Activated B cell treated with CpG ODN at 0.5 μM for 24 hours (primary cell): ENCODE results near the gene TWIST2. TPM values are rescaled to one million over a fixed set of nuclear protein-coding genes. Genes with fewer than 3 reads are reported as not detected.

ENCODE experiments used
- ATAC-seq: fragments of 200-7000 bp; cut with Tn5 transposase; one replicate; pipeline ENCODE4 v1.10.0; 2021; ENCODE audit warnings: low read depth, mild to moderate bottlenecking, moderate library complexity
- CTCF ChIA-PET: fragments of 350-600 bp; sonication (Branson Sonifier 250); formaldehyde crosslinking; loops from one replicate; lab custom pipeline; 2021; ENCODE audit warnings: antibody characterized with exemption; lab: Charles Lee
- POLR2A ChIA-PET: fragments of 350-600 bp; sonication (Branson Sonifier 250); formaldehyde crosslinking; loops from one replicate; lab custom pipeline; 2021; ENCODE audit warnings: antibody characterized with exemption; lab: Charles Lee
- DNase-seq: peaks from one replicate; pipeline ENCODE4 v3.0.0; 2022
- H3K27ac Mint-ChIP-seq: one replicate; pipeline ENCODE4 v1.8.0; 2020; ENCODE audit warnings: mixed read lengths
- H3K27me3 Mint-ChIP-seq: one replicate; pipeline ENCODE4 v1.8.0; 2021; ENCODE audit warnings: mixed read lengths
- H3K36me3 Mint-ChIP-seq: one replicate; pipeline ENCODE4 v1.8.0; 2021; ENCODE audit warnings: low read depth, mixed read lengths
- H3K4me1 Mint-ChIP-seq: one replicate; pipeline ENCODE4 v1.8.0; 2021; ENCODE audit warnings: mixed read lengths
- H3K4me3 Mint-ChIP-seq: one replicate; pipeline ENCODE4 v1.8.0; 2020; ENCODE audit warnings: mild to moderate bottlenecking, mixed read lengths
- H3K9me3 Mint-ChIP-seq: one replicate; pipeline ENCODE4 v1.8.0; 2020; ENCODE audit warnings: mixed read lengths
- CTCF ChIP-seq: fragments of 200-600 bp; IDR thresholded peaks from one replicate; pipeline ENCODE4 v1.8.0; 2022; ENCODE audit warnings: antibody characterized with exemption, mild to moderate bottlenecking
- intact Hi-C: fragments of 100-400 bp; cut with micrococcal nuclease; formaldehyde crosslinking; loops from one replicate; pipeline ENCODE4 v1.15.1; 2024
- total RNA-seq: library from RNA; stranded (reverse); gene quantifications from 2 replicates; pipeline ENCODE4 v1.2.3, GENCODE V29; 2022

Gene TWIST2
- not detected in 2 replicates for total RNA-seq

DNA sequence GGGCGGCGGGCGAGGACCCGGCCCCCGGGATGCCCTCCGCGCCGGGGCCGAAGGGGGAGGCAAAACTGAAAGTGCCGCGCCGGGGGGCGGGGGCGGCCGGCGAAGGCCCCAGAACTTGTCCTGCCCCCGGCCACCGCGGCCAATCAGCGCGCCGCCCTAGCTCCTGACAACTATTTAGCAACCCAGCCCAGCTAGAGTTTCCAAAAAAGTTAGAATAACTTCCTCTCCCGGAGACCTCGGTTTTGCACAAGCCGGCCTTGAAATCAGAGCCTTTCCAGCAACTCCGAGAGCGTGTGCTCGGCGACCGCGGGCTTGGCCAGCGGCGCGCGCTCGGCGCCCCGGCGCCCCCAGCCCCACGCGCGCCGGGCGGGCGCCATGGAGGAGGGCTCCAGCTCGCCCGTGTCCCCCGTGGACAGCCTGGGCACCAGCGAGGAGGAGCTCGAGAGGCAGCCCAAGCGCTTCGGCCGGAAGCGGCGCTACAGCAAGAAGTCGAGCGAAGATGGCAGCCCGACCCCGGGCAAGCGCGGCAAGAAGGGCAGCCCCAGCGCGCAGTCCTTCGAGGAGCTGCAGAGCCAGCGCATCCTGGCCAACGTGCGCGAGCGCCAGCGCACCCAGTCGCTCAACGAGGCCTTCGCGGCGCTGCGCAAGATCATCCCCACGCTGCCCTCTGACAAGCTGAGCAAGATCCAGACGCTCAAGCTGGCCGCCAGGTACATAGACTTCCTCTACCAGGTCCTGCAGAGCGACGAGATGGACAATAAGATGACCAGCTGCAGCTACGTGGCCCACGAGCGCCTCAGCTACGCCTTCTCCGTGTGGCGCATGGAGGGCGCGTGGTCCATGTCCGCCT lies at the start of gene TWIST2:
Gene TWIST2, plus strand, starts transcription at position 245 of the 850 bp plus-strand sequence. Its CDS starts 131 bp downstream, at position 376.
- H3K4me1 Mint-ChIP-seq = no peaks in the 10 kb centered on the region

GRCh38 chr2:238801791-238802190 lies 46.1 kb upstream of the TWIST2 start:
- DNase-seq (no peak), ATAC-seq (no peak)
- Mint-ChIP-seq H3K9me3 (no peaks in the 10 kb centered on the region), H3K4me1 (no peaks in the 10 kb centered on the region), H3K36me3 (no peaks in the 10 kb centered on the region), H3K27me3 (no peaks in the 10 kb centered on the region), H3K27ac (no peak overlapping the region), H3K4me3 (no peak overlapping the region)
- CTCF ChIA-PET = interaction anchor here (0.9 kb wide), 1 partner anchor 15 kb away, joined by 6 read pairs; no protein-coding TSS in a partner anchor
- no peak for TF ChIP-seq CTCF
- intact Hi-C loops = no loop called here
- POLR2A ChIA-PET = no interaction called here

More for the DNA sequence above, at the start of gene TWIST2:
- no peaks in the 10 kb centered on the region for H3K36me3 Mint-ChIP-seq
- ChIA-PET POLR2A (no interaction called here), CTCF (no interaction called here)
- no peak within 1 kb of the TSS for H3K4me3 Mint-ChIP-seq
- intact Hi-C loops = no loop called here
- no peaks in the 10 kb centered on the region for H3K9me3 Mint-ChIP-seq
- TF ChIP-seq CTCF = no peak
- ATAC-seq (no peak), DNase-seq (no peak)
- H3K27ac Mint-ChIP-seq = no peak within 1 kb of the TSS
- H3K27me3 Mint-ChIP-seq = peaks cover 43% of the 10 kb centered on the region

GRCh38 chr2:238802957-238803356 lies 44.9 kb upstream of the TWIST2 start:
- no peak for TF ChIP-seq CTCF
- Mint-ChIP-seq H3K36me3 (no peaks in the 10 kb centered on the region), H3K4me1 (no peaks in the 10 kb centered on the region), H3K4me3 (no peak overlapping the region), H3K27ac (no peak overlapping the region), H3K27me3 (no peaks in the 10 kb centered on the region), H3K9me3 (no peaks in the 10 kb centered on the region)
- CTCF ChIA-PET = no interaction called here
- intact Hi-C loops = no loop called here
- DNase-seq (no peak), ATAC-seq (no peak)
- POLR2A ChIA-PET = no interaction called here

DNA sequence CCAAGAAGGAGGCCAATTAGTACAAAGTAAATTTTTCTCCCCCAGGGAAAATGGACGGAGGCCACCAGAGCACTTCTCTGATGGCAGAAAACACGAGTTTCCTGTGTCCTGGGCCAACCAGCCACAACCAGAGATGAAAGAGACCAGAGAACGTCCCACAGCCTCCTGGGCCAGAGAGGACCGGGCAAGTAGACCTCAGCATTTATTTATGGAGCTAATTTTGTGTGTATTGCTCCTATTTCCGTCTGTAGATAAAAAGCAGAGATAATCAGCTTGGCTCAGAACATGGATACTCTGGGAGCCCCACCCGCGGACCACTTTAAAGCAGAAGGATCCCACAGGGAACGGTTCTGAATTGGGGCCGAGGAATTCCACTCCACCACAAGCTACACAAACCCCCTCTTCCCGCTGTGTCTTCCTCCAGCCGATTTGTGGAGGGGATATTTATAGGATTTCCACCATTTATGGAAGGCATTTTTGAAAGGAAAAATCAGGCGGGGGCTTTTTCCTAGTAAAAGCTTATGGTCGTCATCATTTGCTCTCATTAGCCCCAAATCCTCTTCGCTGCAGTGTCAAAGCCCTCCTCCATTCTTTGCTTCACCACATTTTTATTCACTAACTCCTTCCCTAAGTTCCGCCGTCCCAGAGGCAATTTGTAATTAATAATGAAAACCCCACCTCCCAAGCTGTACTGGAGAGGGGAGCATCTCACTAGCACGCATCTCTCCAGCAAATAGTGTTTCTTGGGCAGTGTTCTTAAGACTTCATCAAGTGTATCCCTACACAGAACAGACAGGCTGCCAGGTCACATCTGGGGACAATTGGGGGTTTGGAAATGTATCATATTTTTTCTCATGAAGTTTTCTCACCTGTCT lies 43.7 kb upstream of the TWIST2 start:
- ChIA-PET POLR2A (no interaction called here), CTCF (no interaction called here)
- Mint-ChIP-seq H3K9me3 (peaks cover 6% of the 10 kb centered on the region), H3K27me3 (no peaks in the 10 kb centered on the region), H3K4me1 (no peaks in the 10 kb centered on the region), H3K36me3 (no peaks in the 10 kb centered on the region), H3K4me3 (no peak overlapping the region), H3K27ac (no peak overlapping the region)
- DNase-seq (no peak), ATAC-seq (no peak)
- intact Hi-C loops = no loop called here
- TF ChIP-seq CTCF = no peak

- ATAC-seq (no peak), DNase-seq (no peak)
- ChIA-PET CTCF (no interaction called here), POLR2A (no interaction called here)
- H3K4me1 Mint-ChIP-seq = no peaks in the 10 kb centered on the region
- H3K27me3 Mint-ChIP-seq = peaks cover 4% of the 10 kb centered on the region
- no peak overlapping the region for H3K27ac Mint-ChIP-seq
- H3K9me3 Mint-ChIP-seq = peaks cover 7% of the 10 kb centered on the region
- no peak for TF ChIP-seq CTCF
- intact Hi-C loops = no loop called here
- H3K4me3 Mint-ChIP-seq = no peak overlapping the region
- H3K36me3 Mint-ChIP-seq = no peaks in the 10 kb centered on the region
Observed at GRCh38 chr2:238808761-238809160, 39.1 kb upstream of the TWIST2 start.
